NCI-H1092 (cell line): ENCODE measurements around the gene ZCWPW2.

Experiments
- DNase-seq: peaks from one replicate; lab custom pipeline; 2025; lab: John Stamatoyannopoulos, UW

ZCWPW2 gene

GRCh38 chr3:28348629-28349468 is at the start of gene ZCWPW2, which contains the start of gene AZI2:
Gene ZCWPW2 (plus strand): TSS chr3:28348721. CDS start chr3:28413069, 64,348 bp downstream.
Gene AZI2 (minus strand): TSS chr3:28348824. CDS start chr3:28340617, 8,207 bp downstream.
- peak; percentile 83 for DNase-seq

GRCh38 chr3:28299705-28300104 is 48.8 kb upstream of the ZCWPW2 start:
- DNase-seq, result no peak

- DNase-seq, result no peak
These were observed 48.1 kb upstream of the ZCWPW2 start for GRCh38 chr3:28300345-28300962.

GRCh38 chr3:28301688-28302087 is 46.8 kb upstream of the ZCWPW2 start:
- no peak for DNase-seq

GRCh38 chr3:28308196-28308595 is 40.3 kb upstream of the ZCWPW2 start:
- DNase-seq, result no peak

GRCh38 chr3:28315711-28316110 is 32.8 kb upstream of the ZCWPW2 start:
- no peak for DNase-seq

- no peak for DNase-seq
These were observed 32.3 kb upstream of the ZCWPW2 start for GRCh38 chr3:28316226-28316625.

GRCh38 chr3:28317438-28318022 is 31.0 kb upstream of the ZCWPW2 start:
- no peak for DNase-seq

GRCh38 chr3:28320981-28321380 is 27.5 kb upstream of the ZCWPW2 start:
- DNase-seq, result no peak

GRCh38 chr3:28322464-28322863 is 26.1 kb upstream of the ZCWPW2 start:
- DNase-seq, result no peak

GRCh38 chr3:28326458-28326926 is 22.0 kb upstream of the ZCWPW2 start:
- DNase-seq, result no peak

- no peak for DNase-seq
These were observed 20.1 kb upstream of the ZCWPW2 start for GRCh38 chr3:28328188-28329151.

- no peak for DNase-seq
These were observed 14.0 kb upstream of the ZCWPW2 start for GRCh38 chr3:28334552-28334951.

- no peak for DNase-seq
These were observed 13.3 kb upstream of the ZCWPW2 start for GRCh38 chr3:28335246-28335645.

GRCh38 chr3:28337230-28337629 is 11.3 kb upstream of the ZCWPW2 start:
- no peak for DNase-seq

- no peak for DNase-seq
These were observed 5.4 kb upstream of the ZCWPW2 start for GRCh38 chr3:28343144-28343543.

GRCh38 chr3:28345690-28346089 is 2.8 kb upstream of the ZCWPW2 start:
- DNase-seq, result no peak

GRCh38 chr3:28347374-28348264 is 902 bp upstream of the ZCWPW2 start:
- DNase-seq, result no peak

GRCh38 chr3:28348265-28348628 is 274 bp upstream of the ZCWPW2 start:
- peak; percentile 30 for DNase-seq

GRCh38 chr3:28349469-28350000 is 1.0 kb downstream of the ZCWPW2 start:
- no peak for DNase-seq
